ENCODE measurements around the gene REP15. TPM values are rescaled to one million over a fixed set of nuclear protein-coding genes. Genes with fewer than 3 reads are reported as not detected.

The REP15 gene
- total and polyA plus RNA-seq, 2 experiments from 2014 or later, result 0.38 to 0.89 TPM

- Histone ChIP-seq H3K27me3 (ENCODE audit: insufficient read depth) (no peaks in the 10 kb centered on the region), H3F3A (replicated peaks; ENCODE audit: low read depth) (no peaks in the 10 kb centered on the region), H3K27ac (ENCODE audit: low read depth) (no peak overlapping the region), H3K36me3 (ENCODE audit: insufficient read depth) (peaks cover 12% of the 10 kb centered on the region; the same call in 1 of the 2 replicates), H3K4me2 (no peak overlapping the region), H3K4me1 (ENCODE audit: insufficient read depth) (no peaks in the 10 kb centered on the region), H3K4me3 (no peak overlapping the region), H2AFZ (no peak overlapping the region), H3K9me2 (ENCODE audit: insufficient read depth) (no peaks in the 10 kb centered on the region), H3K79me2 (replicated peaks; ENCODE audit: insufficient read depth) (no peaks in the 10 kb centered on the region), H4K20me1 (replicated peaks; ENCODE audit: insufficient read depth) (no peaks in the 10 kb centered on the region)
- Mint-ChIP-seq H3K4me1 (no peaks in the 10 kb centered on the region), H3K4me3 (no peak overlapping the region), H3K36me3 (ENCODE audit: low read depth) (peaks cover 39% of the 10 kb centered on the region), H3K9me3 (no peaks in the 10 kb centered on the region), H3K27me3 (ENCODE audit: insufficient read depth, low read depth, poor library complexity) (no peaks in the 10 kb centered on the region), H3K27ac (no peak overlapping the region)
- TF ChIP-seq ETS1 (IDR thresholded peaks at IDR 0.05), result no peak
- no peak for TF ChIP-seq CREB1 (CRISPR knock-in tag; IDR thresholded peaks at IDR 0.05; ENCODE audit: low read depth)
- no peak for TF ChIP-seq EZH2phosphoT487 (IDR thresholded peaks at IDR 0.05; ENCODE audit: unreplicated experiment)
- TF ChIP-seq NANOG (IDR thresholded peaks at IDR 0.05; ENCODE audit: borderline replicate concordance), result no peak
- no peak for TF ChIP-seq REST (IDR thresholded peaks at IDR 0.05; ENCODE audit: unreplicated experiment)
- no peak for TF ChIP-seq ZNF114 (CRISPR knock-in tag; IDR thresholded peaks at IDR 0.05)
- TF ChIP-seq ZNF462 (CRISPR knock-in tag; IDR thresholded peaks at IDR 0.05), result no peak
- TF ChIP-seq STAT1 (IDR thresholded peaks at IDR 0.05; ENCODE audit: unreplicated experiment), result no peak
- no peak for TF ChIP-seq CTCF (conservative IDR thresholded peaks at IDR 0.05; ENCODE audit: low read depth in 2 of 2)
- TF ChIP-seq POLR2AphosphoS5 (IDR thresholded peaks at IDR 0.05; ENCODE audit: low read depth), result no peak
- DNase-seq (ENCODE audit: low spot score) (no peak), ATAC-seq (no peak)
These were observed 33.9 kb downstream of the REP15 start for GRCh38 chr12:27730097-27730588.

Data from GM23338 (cell line).